Neutrophil (primary cell): ENCODE measurements around the gene LMNA.

ENCODE experiments used
- H3K27ac ChIP-seq: fragments of 200-600 bp; sonication (generic); 2 replicates; pipeline ENCODE4 v1.5.1; 2016; ENCODE audit warnings: mild to moderate bottlenecking, moderate library complexity
- H3K27me3 ChIP-seq: fragments of 200-600 bp; sonication (generic); 2 replicates; pipeline ENCODE4 v1.6.0; 2016; ENCODE audit warnings: mild to moderate bottlenecking
- H3K36me3 ChIP-seq: fragments of 200-600 bp; sonication (generic); 2 replicates; pipeline ENCODE4 v1.5.1; 2017
- H3K4me1 ChIP-seq, 2 experiments: fragments of 200-600 bp in 1 of 2; sonication (generic) in 1 of 2; 1 replicate in 1 of 2; 2 replicates in 1 of 2; pipeline versions ENCODE4 v1.5.1 to v1.6.1; 2013 to 2016; ENCODE audit warnings: low read depth in 1 of 2, low read length in 1 of 2, mild to moderate bottlenecking in 1 of 2, moderate library complexity in 1 of 2; ENCODE audit not compliant: control insufficient read depth in 1 of 2, insufficient read depth in 1 of 2
- H3K4me3 ChIP-seq, 2 experiments: fragments of 200-600 bp in 1 of 2; sonication (generic) in 1 of 2; 1 replicate in 1 of 2; 2 replicates in 1 of 2; pipeline ENCODE4 v1.5.1; 2013 to 2016; ENCODE audit warnings: low read depth in 1 of 2, low read length in 1 of 2, mild to moderate bottlenecking in 1 of 2, moderate library complexity in 1 of 2
- H3K9me3 ChIP-seq: fragments of 200-600 bp; sonication (generic); 2 replicates; pipeline ENCODE4 v1.5.1; 2016
- CTCF ChIP-seq: fragments of 200-600 bp; sonication (generic); IDR thresholded peaks from 2 replicates; pipeline ENCODE4 v1.5.1; 2016; ENCODE audit warnings: antibody characterized with exemption

The LMNA gene

DNA sequence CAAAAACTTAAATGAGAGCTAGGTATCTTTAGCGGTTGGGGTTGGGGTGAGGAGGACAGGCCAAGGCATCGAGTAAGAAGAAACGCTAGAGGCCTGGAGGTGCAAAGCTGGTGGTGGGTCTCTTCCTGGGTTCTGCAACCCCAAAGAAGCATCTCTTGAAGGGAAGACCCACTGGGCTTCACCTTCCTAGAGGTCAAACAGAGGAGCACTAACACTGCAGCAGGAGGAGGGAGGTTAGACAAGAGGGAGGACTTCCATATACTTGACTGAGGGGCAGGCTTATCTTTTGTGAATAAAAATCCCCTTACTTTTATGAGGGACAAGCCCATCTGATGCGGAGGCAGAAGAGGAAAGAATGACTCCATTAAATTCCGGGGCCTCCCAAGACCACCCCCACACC is 34.7 kb upstream of the LMNA start:
- TF ChIP-seq CTCF, result no peak
- peaks cover 100% of the 10 kb centered on the region for H3K27me3 ChIP-seq
- H3K4me1 ChIP-seq, result peaks cover 7 to 22% of the 10 kb centered on the region in 2 experiments
- H3K27ac ChIP-seq, result no peak overlapping the region
- H3K4me3 ChIP-seq, result no peak overlapping the region
- no peaks in the 10 kb centered on the region for H3K9me3 ChIP-seq
- no peaks in the 10 kb centered on the region for H3K36me3 ChIP-seq

DNA sequence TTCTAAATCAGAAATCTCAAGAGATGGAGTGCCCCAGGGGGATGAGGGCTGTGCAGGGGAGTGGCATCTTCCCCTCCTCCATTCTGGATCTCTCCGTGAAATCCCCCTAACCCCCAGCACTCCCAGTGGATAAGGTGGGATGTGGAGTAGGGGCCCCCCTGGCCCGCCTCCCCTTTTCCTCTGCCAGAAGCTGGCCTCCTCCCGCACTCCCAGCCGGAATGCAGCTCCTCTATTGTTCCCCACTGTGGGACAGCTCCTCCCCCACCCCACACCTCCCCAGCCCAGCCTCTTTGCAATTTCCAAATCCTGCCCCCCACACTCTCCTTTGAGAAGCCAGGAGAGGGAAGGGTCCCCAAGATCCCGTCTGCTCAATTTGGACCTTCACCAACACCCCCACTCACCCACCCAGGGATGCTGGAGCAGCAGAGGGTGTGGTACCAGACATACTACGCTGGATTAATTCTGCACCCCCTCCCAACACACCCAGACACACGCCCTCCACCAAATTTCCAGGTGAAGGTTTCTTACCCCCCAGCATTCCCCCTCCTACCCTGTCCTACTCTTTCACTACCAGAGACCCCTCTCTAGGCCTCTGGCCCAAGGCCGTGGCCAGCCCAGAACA is 34.2 kb upstream of the LMNA start:
- H3K4me3 ChIP-seq, result no peak overlapping the region
- no peaks in the 10 kb centered on the region for H3K36me3 ChIP-seq
- no peaks in the 10 kb centered on the region for H3K9me3 ChIP-seq
- peaks cover 7 to 22% of the 10 kb centered on the region in 2 experiments for H3K4me1 ChIP-seq
- TF ChIP-seq CTCF, result no peak
- no peak overlapping the region for H3K27ac ChIP-seq
- peaks cover 100% of the 10 kb centered on the region for H3K27me3 ChIP-seq

DNA sequence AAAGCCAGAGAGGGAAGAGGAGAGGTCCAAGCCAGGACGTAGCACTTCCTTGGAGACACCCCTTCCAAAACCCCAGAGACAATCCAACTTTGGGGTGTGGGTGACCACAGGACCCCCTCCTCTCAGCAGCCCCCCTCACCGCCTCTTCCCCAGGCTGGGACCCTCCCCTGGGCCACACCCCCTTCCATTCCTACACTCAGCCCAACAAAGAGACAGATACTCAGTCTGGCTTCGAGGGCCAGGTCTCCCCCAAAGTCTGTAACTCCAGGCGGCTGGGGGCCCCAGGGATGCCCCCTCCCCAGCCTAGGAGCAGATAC is 33.7 kb upstream of the LMNA start:
- Histone ChIP-seq H3K4me1 (peaks cover 7 to 22% of the 10 kb centered on the region in 2 experiments), H3K36me3 (no peaks in the 10 kb centered on the region), H3K4me3 (no peak overlapping the region), H3K9me3 (no peaks in the 10 kb centered on the region), H3K27me3 (peaks cover 100% of the 10 kb centered on the region), H3K27ac (no peak overlapping the region)
- TF ChIP-seq CTCF, result no peak

- TF ChIP-seq CTCF, result no peak
- H3K27me3 ChIP-seq, result peaks cover 100% of the 10 kb centered on the region
- H3K4me1 ChIP-seq, result peaks cover 7 to 21% of the 10 kb centered on the region in 2 experiments
- H3K9me3 ChIP-seq, result no peaks in the 10 kb centered on the region
- H3K4me3 ChIP-seq, result peak overlapping the region in 1 of 2 experiments; percentile 74
- no peaks in the 10 kb centered on the region for H3K36me3 ChIP-seq
- H3K27ac ChIP-seq, result no peak overlapping the region
Measured at GRCh38 chr1:156081180-156081916, 33.2 kb upstream of the LMNA start.

- Histone ChIP-seq H3K9me3 (no peaks in the 10 kb centered on the region), H3K27me3 (peaks cover 100% of the 10 kb centered on the region), H3K4me3 (peak overlapping the region; percentile 61 to 74), H3K4me1 (peaks cover 7 to 15% of the 10 kb centered on the region in 2 experiments), H3K27ac (no peak overlapping the region), H3K36me3 (no peaks in the 10 kb centered on the region)
- TF ChIP-seq CTCF, result no peak
Measured at GRCh38 chr1:156081917-156082308, 32.6 kb upstream of the LMNA start.
